SK-N-SH treated with all-trans-retinoic acid at 6 μM for 48 hours (cell line): ENCODE measurements around the gene RIMBP2.

Experiments used
- CREB5 ChIP-seq: fragments of 250-450 bp; sonication (Bioruptor Pico); IDR thresholded peaks from 2 replicates; pipeline ENCODE4 v1.5.1; 2020; ENCODE audit warnings: low read depth, mild to moderate bottlenecking, moderate library complexity
- PATZ1 ChIP-seq: fragments of 250-450 bp; sonication (Bioruptor Pico); IDR thresholded peaks from 2 replicates; pipeline ENCODE4 v1.8.0; 2020; ENCODE audit warnings: mild to moderate bottlenecking, moderate library complexity, borderline replicate concordance
- ZFP3 ChIP-seq: fragments of 250-450 bp; sonication (Bioruptor Pico); IDR thresholded peaks from 2 replicates; pipeline ENCODE4 v1.5.0; 2020; ENCODE audit warnings: mild to moderate bottlenecking, moderate library complexity
- ZFP30 ChIP-seq: fragments of 450-650 bp; formaldehyde crosslinking; IDR thresholded peaks from 2 replicates; pipeline ENCODE4 v1.5.0; 2022; ENCODE audit warnings: mild to moderate bottlenecking, moderate library complexity
- ZNF70 ChIP-seq: fragments of 450-650 bp; formaldehyde crosslinking; IDR thresholded peaks from 2 replicates; pipeline ENCODE4 v1.5.0; 2020; ENCODE audit warnings: mild to moderate bottlenecking, moderate library complexity

DNA sequence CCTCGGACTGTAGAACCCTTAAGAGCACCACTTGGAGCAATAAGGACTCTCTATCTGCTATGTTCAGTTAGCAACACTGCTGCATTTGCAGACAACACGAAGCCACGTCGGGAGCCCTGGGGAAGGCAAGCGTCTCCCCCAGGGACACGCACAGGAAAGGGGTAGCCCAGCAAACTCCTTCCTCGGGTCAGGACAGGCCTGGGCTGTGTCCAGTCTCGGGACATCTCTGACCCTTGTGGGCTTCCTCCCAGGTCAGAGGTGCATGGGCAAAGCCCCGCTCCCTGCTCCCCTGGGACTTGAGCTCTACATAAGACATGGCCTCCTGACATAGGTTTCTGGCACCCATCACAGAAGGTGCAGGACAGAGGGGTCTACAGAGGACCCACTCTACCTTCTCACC lies 258.9 kb downstream of the RIMBP2 start:
- TF ChIP-seq PATZ1 (no peak), ZFP30 (no peak), ZFP3 (CRISPR knock-in tag) (no peak), CREB5 (CRISPR knock-in tag) (no peak), ZNF70 (CRISPR knock-in tag) (no peak)
